Esophagus (tissue), 2 donors: Measurements from ENCODE around the gene PRPF19. TPM values are rescaled to one million over a fixed set of nuclear protein-coding genes. Genes with fewer than 3 reads are reported as not detected.

Experiments used
- H3K27ac ChIP-seq, 2 donors: one replicate each; pipeline ENCODE4 v1.5.1; 2013; ENCODE audit warnings: low read depth in 2 of 2, mild to moderate bottlenecking in 2 of 2, inconsistent platforms in 1 of 2, low read length in 1 of 2, moderate library complexity in 1 of 2
- H3K27me3 ChIP-seq, 2 donors: one replicate each; pipeline ENCODE4 v1.6.1; 2013; ENCODE audit warnings: low read length in 2 of 2, control low read depth in 1 of 2, mild to moderate bottlenecking in 1 of 2; ENCODE audit not compliant: insufficient read depth in 2 of 2, control insufficient read depth in 1 of 2
- H3K36me3 ChIP-seq, 2 donors: one replicate each; pipeline ENCODE4 v1.6.1; 2013; ENCODE audit warnings: low read length in 1 of 2; ENCODE audit not compliant: control insufficient read depth in 2 of 2, insufficient read depth in 2 of 2
- H3K4me1 ChIP-seq, 2 donors: one replicate each; pipeline ENCODE4 v1.6.1; 2013; ENCODE audit warnings: low read length in 1 of 2; ENCODE audit not compliant: control insufficient read depth in 2 of 2, insufficient read depth in 2 of 2
- H3K4me3 ChIP-seq, 2 donors: one replicate each; pipeline ENCODE4 v1.5.1; 2013; ENCODE audit warnings: low read length in 2 of 2, mild to moderate bottlenecking in 2 of 2, low read depth in 1 of 2, moderate library complexity in 1 of 2
- H3K9me3 ChIP-seq, 2 donors: one replicate each; pipeline ENCODE4 v1.6.1; 2013; ENCODE audit warnings: mild to moderate bottlenecking in 2 of 2, low read depth in 1 of 2, low read length in 1 of 2, moderate library complexity in 1 of 2; ENCODE audit not compliant: control insufficient read depth in 2 of 2, insufficient read depth in 1 of 2
- WGBS, 2 donors: extraction: QIAGEN DNeasy Blood & Tissue Kit; methylation state at CpG; one replicate each; pipeline ENCODE4 v1.1.7; 2013; 5-methylcytosine and 5-hydroxymethylcytosine counted together
- polyA plus RNA-seq, 2 donors: library from polyadenylated mRNA; stranded (reverse); fragments of 200-250 nt; gene quantifications; one replicate each; pipeline ENCODE4 v1.2.3, GENCODE V29; 2013
- donor health status: healthy with polysubstance abuse.
- donor health status: Bipolar disorder and iron deficiency.

PRPF19 gene
- polyA plus RNA-seq, 2 donors, result 55.1 to 78.2 TPM

- Histone ChIP-seq H3K27ac (peak within 1 kb of the TSS; percentile 59 to 63), H3K9me3 (no peaks in the 10 kb centered on the region), H3K4me3 (peak within 1 kb of the TSS; percentile 88 to 94), H3K36me3 (peaks cover 0 to 3% of the 10 kb centered on the region in 2 donors), H3K4me1 (peaks cover 11 to 18% of the 10 kb centered on the region in 2 donors), H3K27me3 (no peaks in the 10 kb centered on the region)
- 0 to 1% methylated on average over 57 of the region's 57 CpGs for WGBS, 2 donors
These were observed 64.4 kb downstream of the PRPF19 start, which contains the start of gene CCDC86 for GRCh38 chr11:60841797-60842667. CCDC86 (plus strand) TSS chr11:60842113; CDS start chr11:60842125, 12 bp downstream.

Other genes starting within 250 kb of the PRPF19 start
- under 1 TPM in 1 of 2 donors, not detected in 1; 0.02 TPM for gene MS4A8, start 207.0 kb downstream of the PRPF19 start, polyA plus RNA-seq
- gene MS4A18, start 181.9 kb downstream of the PRPF19 start, polyA plus RNA-seq, result not detected
- not detected for gene MS4A15, start 149.7 kb downstream of the PRPF19 start, polyA plus RNA-seq
- not detected for gene MS4A10, start 121.3 kb downstream of the PRPF19 start, polyA plus RNA-seq
- gene CCDC86, start 64.5 kb downstream of the PRPF19 start, polyA plus RNA-seq, result 10 to 100 TPM in 1 of 2 donors, 1 to 10 TPM in 1; 9.3 to 18.6 TPM
- under 1 TPM; 0.26 to 0.41 TPM for gene PTGDR2, start 50.6 kb downstream of the PRPF19 start, polyA plus RNA-seq
- gene ZP1, start 39.0 kb downstream of the PRPF19 start, polyA plus RNA-seq, result under 1 TPM; 0.06 to 0.08 TPM
- 100 to 1,000 TPM in 1 of 2 donors, 10 to 100 TPM in 1; 68.4 to 112 TPM for gene TMEM109, start 7.6 kb upstream of the PRPF19 start, polyA plus RNA-seq
- gene TMEM132A, start 17.9 kb upstream of the PRPF19 start, polyA plus RNA-seq, result 10 to 100 TPM in 1 of 2 donors, 1 to 10 TPM in 1; 8.1 to 37.4 TPM
- gene SLC15A3, start 45.6 kb upstream of the PRPF19 start, polyA plus RNA-seq, result 1 to 10 TPM; 6.5 to 9.7 TPM
- 1 to 10 TPM; 1.3 to 1.4 TPM for gene CD6, start 65.1 kb upstream of the PRPF19 start, polyA plus RNA-seq
- under 1 TPM; 0.39 to 0.52 TPM for gene CD5, start 195.9 kb upstream of the PRPF19 start, polyA plus RNA-seq